Ovary (tissue), 9 donors: Measurements from ENCODE around the gene KRTAP26-1. TPM values are rescaled to one million over a fixed set of nuclear protein-coding genes. Genes with fewer than 3 reads are reported as not detected.

Experiments used
- DNase-seq, 5 donors: peaks; one replicate each; pipeline ENCODE4 v3.0.0-alpha.2; 2019 to 2020
- H3K27ac ChIP-seq, 2 donors: fragments of 200-600 bp; one replicate each; pipeline versions ENCODE4 v1.5.1 to v1.8.0; 2019 to 2022
- H3K27me3 ChIP-seq: fragments of 200-600 bp; one replicate; pipeline ENCODE4 v1.8.0; 2022
- H3K36me3 ChIP-seq: fragments of 200-600 bp; sonication (generic); one replicate; pipeline ENCODE4 v1.5.1; 2019
- H3K4me1 ChIP-seq: one replicate; pipeline ENCODE4 v1.8.1; 2013; ENCODE audit warnings: mild to moderate bottlenecking, moderate library complexity; ENCODE audit not compliant: insufficient read depth
- H3K4me3 ChIP-seq: fragments of 200-600 bp; sonication (generic); one replicate; pipeline ENCODE4 v1.5.1; 2017
- H3K9me3 ChIP-seq, 2 donors: fragments of 200-600 bp in 1 of 2; sonication (generic) in 1 of 2; one replicate each; pipeline versions ENCODE4 v1.5.1 to v1.8.1; 2013 to 2019; ENCODE audit warnings: mild to moderate bottlenecking in 1 of 2, moderate library complexity in 1 of 2
- EP300 ChIP-seq: sonication (generic); formaldehyde crosslinking; IDR thresholded peaks from one replicate; pipeline ENCODE4 v1.6.1; 2017; ENCODE audit warnings: antibody characterized with exemption
- POLR2A ChIP-seq: fragments of 450-650 bp; IDR thresholded peaks from one replicate; pipeline ENCODE4 v1.6.1; 2017; ENCODE audit warnings: antibody characterized with exemption, mild to moderate bottlenecking, moderate library complexity
- WGBS, 3 donors: extraction: QIAGEN DNeasy Blood & Tissue Kit in 1 of 3; methylation state at CpG; one replicate each; pipeline versions ENCODE4 v1.1.5 to v1.1.7; 2013 to 2017; 5-methylcytosine and 5-hydroxymethylcytosine counted together
- intact Hi-C, 4 donors: fragments of 100-400 bp; cut with DNase I; formaldehyde crosslinking; loops; one replicate each; pipeline versions ENCODE4 v1.11.0 to v1.15.1; 2022 to 2023
- polyA plus RNA-seq, 2 donors: library from polyadenylated mRNA; stranded (reverse); fragments of 200-250 nt in 1 of 2; fragments of 350-450 nt in 1 of 2; fragmentation: Illumina TruSeq in 1 of 2; extraction: RNeasy Lipid Tissue Mini Kit (QIAGEN cat#74804) in 1 of 2; gene quantifications; one replicate each; pipeline ENCODE4 v1.2.3, GENCODE V29; 2013 to 2014
- total RNA-seq, 7 donors: library from RNA; depleted of rRNA in 2 of 7; stranded (reverse); fragments of >200 nt in 2 of 7; fragmentation: NEBNext Ultra II Directional in 3 of 7; extraction: Animal tissue kit (Norgen Biotek cat#: 25700) in 3 of 7; gene quantifications; one replicate each; pipeline versions ENCODE4 v1.1.0 to v1.2.4, GENCODE V29; 2016 to 2023
- TF ChIP-seq, protein P1 (sequence below), 3 donors: fragments of 450-650 bp in 2 of 3; fragments of 200-600 bp in 1 of 3; IDR thresholded peaks; one replicate each; pipeline versions ENCODE4 v1.5.1 to v1.8.0; 2016 to 2022; ENCODE audit warnings: antibody characterized with exemption in 3 of 3, mild to moderate bottlenecking in 1 of 3
- donor health status: DM: no; HTN: no; CAD: no; lungs with moderate emphysema.
- donor health status: DM: no; HTN: no; CAD: no.
- donor health status: Bipolar disorder and iron deficiency.
- donor health status: DM: yes; HTN: yes; CAD: no.
- donor health status: DM: no; HTN: no; CAD: no.
- donor health status: DM: yes; HTN: yes; CAD: no.

Gene KRTAP26-1
- total and polyA plus RNA-seq, 9 donors, result not detected

DNA sequence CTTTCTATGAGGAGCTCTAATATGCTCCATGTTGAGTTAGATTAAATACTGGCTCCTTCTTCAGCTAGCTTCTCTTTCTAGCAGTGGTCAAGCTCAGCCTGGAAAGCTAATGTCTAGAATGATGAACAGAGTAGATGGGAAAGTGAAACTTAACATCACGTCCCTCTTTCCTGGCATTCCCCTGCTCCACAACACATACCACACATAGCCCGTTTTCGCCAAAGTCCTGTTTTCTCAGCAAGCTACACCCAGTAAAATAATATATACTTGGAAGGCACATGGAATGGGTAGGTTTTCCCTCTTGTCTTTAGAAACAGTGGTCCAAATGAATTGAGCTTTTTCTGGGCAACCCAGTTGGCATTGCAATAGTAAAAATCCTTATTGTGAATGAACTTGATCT is 13.6 kb upstream of the KRTAP26-1 start:
- Histone ChIP-seq H3K27ac (no peak overlapping the region), H3K27me3 (no peaks in the 10 kb centered on the region), H3K4me3 (no peak overlapping the region), H3K4me1 (no peaks in the 10 kb centered on the region), H3K36me3 (no peaks in the 10 kb centered on the region), H3K9me3 (no peaks in the 10 kb centered on the region)
- intact Hi-C loops, result loop anchor here in 1 of 4 donors (5.0 kb wide), 1 partner anchor 1769 kb away; no protein-coding TSS in a partner anchor
- WGBS, 3 donors, result 65 to 72% (median 66%) methylated on average over 3 of the region's 3 CpGs
- no peak for DNase-seq
- TF ChIP-seq, protein P1, sequence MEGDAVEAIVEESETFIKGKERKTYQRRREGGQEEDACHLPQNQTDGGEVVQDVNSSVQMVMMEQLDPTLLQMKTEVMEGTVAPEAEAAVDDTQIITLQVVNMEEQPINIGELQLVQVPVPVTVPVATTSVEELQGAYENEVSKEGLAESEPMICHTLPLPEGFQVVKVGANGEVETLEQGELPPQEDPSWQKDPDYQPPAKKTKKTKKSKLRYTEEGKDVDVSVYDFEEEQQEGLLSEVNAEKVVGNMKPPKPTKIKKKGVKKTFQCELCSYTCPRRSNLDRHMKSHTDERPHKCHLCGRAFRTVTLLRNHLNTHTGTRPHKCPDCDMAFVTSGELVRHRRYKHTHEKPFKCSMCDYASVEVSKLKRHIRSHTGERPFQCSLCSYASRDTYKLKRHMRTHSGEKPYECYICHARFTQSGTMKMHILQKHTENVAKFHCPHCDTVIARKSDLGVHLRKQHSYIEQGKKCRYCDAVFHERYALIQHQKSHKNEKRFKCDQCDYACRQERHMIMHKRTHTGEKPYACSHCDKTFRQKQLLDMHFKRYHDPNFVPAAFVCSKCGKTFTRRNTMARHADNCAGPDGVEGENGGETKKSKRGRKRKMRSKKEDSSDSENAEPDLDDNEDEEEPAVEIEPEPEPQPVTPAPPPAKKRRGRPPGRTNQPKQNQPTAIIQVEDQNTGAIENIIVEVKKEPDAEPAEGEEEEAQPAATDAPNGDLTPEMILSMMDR (IDR thresholded peaks at IDR 0.05), result no peak
- TF ChIP-seq POLR2A, result no peak
- no peak for TF ChIP-seq EP300

DNA sequence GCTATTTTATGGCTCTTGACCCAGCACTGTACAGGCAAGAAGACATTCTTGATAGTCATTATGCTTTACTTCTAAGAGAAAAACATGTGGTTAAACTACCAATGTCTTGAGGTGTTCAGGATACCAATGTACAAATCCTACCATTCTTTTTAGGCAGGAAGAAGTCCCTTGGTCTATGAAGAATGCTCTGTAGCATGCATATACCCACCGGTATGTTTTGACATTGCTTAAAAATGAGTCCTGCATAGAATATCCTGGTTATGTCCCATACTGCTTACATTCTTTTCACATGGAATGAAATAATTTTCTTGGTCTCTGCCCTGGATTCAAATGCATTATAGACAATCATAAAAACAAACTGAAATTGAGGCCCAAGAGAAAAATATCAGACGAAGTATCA is 12.6 kb upstream of the KRTAP26-1 start:
- Histone ChIP-seq H3K4me3 (no peak overlapping the region), H3K27ac (no peak overlapping the region), H3K9me3 (no peaks in the 10 kb centered on the region), H3K4me1 (no peaks in the 10 kb centered on the region), H3K27me3 (no peaks in the 10 kb centered on the region), H3K36me3 (no peaks in the 10 kb centered on the region)
- intact Hi-C loops, result loop anchor here in 1 of 4 donors (5.0 kb wide), 1 partner anchor 1770 kb away; no protein-coding TSS in a partner anchor
- DNase-seq, result no peak
- 85 to 97% (median 91%) methylated on average over 2 of the region's 2 CpGs for WGBS, 3 donors
- TF ChIP-seq EP300 (no peak), POLR2A (no peak)
- TF ChIP-seq, protein P1 (IDR thresholded peaks at IDR 0.05), result no peak

DNA sequence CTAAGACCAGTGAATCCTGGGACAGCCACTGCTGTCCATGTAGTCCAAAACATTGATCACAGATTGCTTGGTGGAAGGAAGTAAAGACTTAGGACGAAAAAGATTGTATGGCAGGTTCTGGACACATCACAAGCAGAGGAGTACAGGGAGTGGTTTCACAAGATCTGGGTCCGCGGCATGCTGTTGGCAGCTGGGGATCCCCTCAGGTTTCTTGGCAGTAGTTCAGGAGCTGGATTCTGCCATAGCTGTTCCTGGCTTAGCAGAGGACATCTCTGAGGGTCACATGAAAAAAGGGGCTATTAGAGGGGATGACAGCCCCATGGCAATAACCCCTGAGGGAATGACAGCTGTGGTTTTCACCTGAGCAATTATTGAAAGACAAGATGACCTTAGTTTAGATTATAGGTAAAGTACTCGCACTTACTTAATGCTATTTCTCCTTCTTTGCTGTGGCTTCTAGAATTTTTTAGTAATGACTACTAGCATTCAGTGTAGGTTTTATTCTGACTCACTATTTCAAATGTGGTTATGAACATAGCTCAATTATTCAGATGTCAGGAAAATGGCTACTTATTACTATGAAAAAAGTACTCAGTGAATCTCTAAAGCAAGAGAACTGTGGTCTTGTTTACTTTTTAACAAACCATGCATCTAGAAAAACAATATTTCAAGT is 9.2 kb upstream of the KRTAP26-1 start:
- 79 to 91% (median 87%) methylated on average over 4 of the region's 4 CpGs for WGBS, 3 donors
- no peak for DNase-seq
- intact Hi-C loops, result no loop called here

DNA sequence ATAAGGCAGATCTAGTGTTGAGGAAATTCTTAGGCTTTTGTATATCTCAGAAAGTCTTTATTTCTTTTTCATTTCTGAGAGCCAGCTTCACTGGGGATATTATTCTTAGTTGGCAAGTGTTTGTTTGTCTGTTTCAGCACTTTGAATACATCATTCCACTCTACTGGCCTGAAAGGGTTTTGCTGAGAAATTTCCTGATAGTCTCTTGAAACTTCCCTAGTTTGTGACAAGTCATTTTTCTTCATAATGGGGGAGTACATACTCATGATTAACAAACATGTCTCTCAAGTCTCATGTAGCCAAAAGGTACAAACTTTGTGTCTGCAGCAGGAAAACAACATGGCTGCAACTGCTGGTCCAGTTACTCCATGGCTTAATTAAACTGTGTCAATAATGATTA is 6.3 kb upstream of the KRTAP26-1 start:
- no peak for DNase-seq
- H3K27me3 ChIP-seq, result no peaks in the 10 kb centered on the region
- no peaks in the 10 kb centered on the region for H3K4me1 ChIP-seq
- TF ChIP-seq EP300 (no peak), POLR2A (no peak)
- TF ChIP-seq, protein P1 (IDR thresholded peaks at IDR 0.05), result no peak
- H3K27ac ChIP-seq, result no peak overlapping the region
- intact Hi-C loops, result no loop called here
- no peaks in the 10 kb centered on the region for H3K36me3 ChIP-seq
- H3K4me3 ChIP-seq, result no peak overlapping the region
- H3K9me3 ChIP-seq, result no peaks in the 10 kb centered on the region

More for the DNA sequence above, 9.2 kb upstream of the KRTAP26-1 start:
- Histone ChIP-seq H3K4me3 (no peak overlapping the region), H3K27ac (no peak overlapping the region), H3K9me3 (no peaks in the 10 kb centered on the region), H3K36me3 (no peaks in the 10 kb centered on the region), H3K27me3 (no peaks in the 10 kb centered on the region), H3K4me1 (no peaks in the 10 kb centered on the region)
- no peak for TF ChIP-seq POLR2A
- TF ChIP-seq, protein P1 (IDR thresholded peaks at IDR 0.05), result no peak
- TF ChIP-seq EP300, result no peak
